Keratinocyte (primary cell): ENCODE data around the gene ARMH3. TPM values are rescaled to one million over a fixed set of nuclear protein-coding genes. Genes with fewer than 3 reads are reported as not detected.

Source experiments
- DNase-seq: peaks from one replicate; pipeline ENCODE4 v3.0.0-alpha.2; 2011; ENCODE audit warnings: low read depth, missing footprints, low spot score
- FAIRE-seq: peaks from 2 replicates; lab custom pipeline; 2011; peaks lifted over from hg19 to GRCh38; lab: Jason Lieb, UNC
- H2AFZ ChIP-seq: 2 replicates; pipeline ENCODE4 v1.6.0; 2012; ENCODE audit warnings: low read length, control low read depth, inconsistent platforms; ENCODE audit not compliant: control insufficient read depth
- H3K27ac ChIP-seq: 2 replicates; pipeline ENCODE4 v1.5.1; 2011; ENCODE audit warnings: low read length; ENCODE audit not compliant: control insufficient read depth, insufficient read depth
- H3K27me3 ChIP-seq: 3 replicates; pipeline ENCODE4 v1.6.0; 2011; ENCODE audit warnings: low read length; ENCODE audit not compliant: control insufficient read depth, insufficient read depth; ENCODE audit errors: extremely low read depth
- H3K36me3 ChIP-seq, 2 experiments: 2 replicates in 1 of 2; 3 replicates in 1 of 2; pipeline ENCODE4 v1.5.1; 2011; ENCODE audit warnings: low read length in 2 of 2, mild to moderate bottlenecking in 1 of 2; ENCODE audit not compliant: control insufficient read depth in 2 of 2, insufficient read depth in 2 of 2; ENCODE audit errors: extremely low read depth in 1 of 2
- H3K4me1 ChIP-seq: 3 replicates; pipeline ENCODE4 v1.5.1; 2011; ENCODE audit warnings: low read length; ENCODE audit not compliant: control insufficient read depth, insufficient read depth; ENCODE audit errors: extremely low read depth
- H3K4me2 ChIP-seq: 3 replicates; pipeline ENCODE4 v1.6.0; 2011; ENCODE audit warnings: low read depth, low read length; ENCODE audit not compliant: control insufficient read depth, insufficient read depth; ENCODE audit errors: extremely low read depth
- H3K4me3 ChIP-seq, 3 experiments: fragments of 200-600 bp in 1 of 3; sonication (generic) in 1 of 3; 2 replicates in 2 of 3; 3 replicates in 1 of 3; pipeline ENCODE4 v1.5.1; 2011 to 2016; ENCODE audit warnings: low read length in 3 of 3, mild to moderate bottlenecking in 3 of 3, control low read depth in 2 of 3, inconsistent platforms in 1 of 3, low read depth in 1 of 3, mixed read lengths in 1 of 3, mixed run types in 1 of 3, moderate library complexity in 1 of 3; ENCODE audit not compliant: control insufficient read depth in 2 of 3, insufficient read depth in 2 of 3; ENCODE audit errors: extremely low read depth in 1 of 3
- H3K79me2 ChIP-seq: 2 replicates; pipeline ENCODE4 v1.6.0; 2012; ENCODE audit warnings: low read length; ENCODE audit not compliant: control insufficient read depth, insufficient read depth
- H3K9ac ChIP-seq: 3 replicates; pipeline ENCODE4 v1.6.0; 2011; ENCODE audit warnings: low read length; ENCODE audit not compliant: control insufficient read depth, insufficient read depth; ENCODE audit errors: extremely low read depth
- H3K9me1 ChIP-seq: 3 replicates; pipeline ENCODE4 v1.6.0; 2011; ENCODE audit warnings: low read length; ENCODE audit not compliant: control insufficient read depth, insufficient read depth; ENCODE audit errors: extremely low read depth
- H3K9me3 ChIP-seq: 2 replicates; pipeline ENCODE4 v1.5.1; 2012; ENCODE audit warnings: low read depth, low read length; ENCODE audit not compliant: control insufficient read depth
- H4K20me1 ChIP-seq: 3 replicates; pipeline ENCODE4 v1.6.0; 2011; ENCODE audit warnings: low read length; ENCODE audit not compliant: control insufficient read depth, insufficient read depth; ENCODE audit errors: extremely low read depth
- CTCF ChIP-seq, 3 experiments: IDR thresholded peaks in 1 of 3; conservative IDR thresholded peaks in 1 of 3; optimal IDR thresholded peaks in 1 of 3; 2 replicates in 2 of 3; 3 replicates in 1 of 3; pipeline versions ENCODE3 to v1.5.1; 2011; ENCODE audit warnings: low read length in 3 of 3, mild to moderate bottlenecking in 3 of 3, moderate library complexity in 2 of 3, control low read depth in 1 of 3, inconsistent platforms in 1 of 3; ENCODE audit not compliant: insufficient read depth in 2 of 3; ENCODE audit errors: extremely low read depth in 1 of 3
- EZH2 ChIP-seq: IDR thresholded peaks from one replicate; pipeline ENCODE4 v1.6.1; 2012; ENCODE audit warnings: inconsistent platforms, mild to moderate bottlenecking, low read length, moderate library complexity
- dilution Hi-C: fragments of 300-500 bp; cut with MboI; formaldehyde crosslinking; loops from one replicate; pipeline ENCODE4 v1.7.0; 2020; ENCODE audit warnings: low sequenced_read_pairs; ENCODE audit not compliant: extremely low pct_ligation_motif_present
- polyA plus RNA-seq, 5 experiments: library from polyadenylated mRNA; depleted of rRNA in 3 of 5; stranded (reverse) in 3 of 5; stranded (forward) in 1 of 5; unstranded in 1 of 5; fragments of >200 nt; gene quantifications; 1 replicate in 1 of 5; 2 replicates in 3 of 5; 3 replicates in 1 of 5; pipeline versions ENCODE4 v1.2.1 to v1.2.3, GENCODE V29; 2011 to 2012; ENCODE audit warnings: missing spikeins in 2 of 5, low read depth in 1 of 5, low replicate concordance in 1 of 5

ARMH3 gene
- polyA plus RNA-seq, 1 donor (not counting 4 experiments of a cell fraction or from before 2014, with no cell fraction given) = 25.3 TPM

GRCh38 chr10:101960879-101961395 lies 95.0 kb downstream of the ARMH3 start:
- Histone ChIP-seq H3K9ac (no peak overlapping the region), H3K9me3 (no peaks in the 10 kb centered on the region), H3K27ac (no peak overlapping the region), H3K79me2 (no peaks in the 10 kb centered on the region), H3K4me2 (no peak overlapping the region), H3K9me1 (no peaks in the 10 kb centered on the region), H3K36me3 (peaks cover 0 to 1% of the 10 kb centered on the region in 2 experiments), H4K20me1 (no peaks in the 10 kb centered on the region), H3K27me3 (no peaks in the 10 kb centered on the region), H2AFZ (no peak overlapping the region), H3K4me1 (peaks cover 3% of the 10 kb centered on the region), H3K4me3 (no peak overlapping the region)
- FAIRE-seq (no peak), DNase-seq (no peak)
- dilution Hi-C loops = no loop called here
- TF ChIP-seq EZH2 = no peak
- TF ChIP-seq CTCF (optimal IDR thresholded peaks at IDR 0.05 in 1 of 3, IDR thresholded peaks at IDR 0.05 in 1 of 3, conservative IDR thresholded peaks at IDR 0.05 in 1 of 3; ENCODE audit: extremely low read depth in 1 of 3, insufficient read depth in 2 of 3, low read length in 3 of 3) = no peak

- Histone ChIP-seq H4K20me1 (no peaks in the 10 kb centered on the region), H3K79me2 (no peaks in the 10 kb centered on the region), H3K9me1 (no peaks in the 10 kb centered on the region), H3K4me3 (no peak overlapping the region), H3K27me3 (no peaks in the 10 kb centered on the region), H3K4me1 (peaks cover 3% of the 10 kb centered on the region), H3K9ac (no peak overlapping the region), H3K36me3 (peaks cover 3% of the 10 kb centered on the region in 2 experiments), H3K27ac (no peak overlapping the region), H3K4me2 (no peak overlapping the region), H2AFZ (no peak overlapping the region), H3K9me3 (no peaks in the 10 kb centered on the region)
- FAIRE-seq = no peak
- TF ChIP-seq EZH2 (no peak), CTCF (optimal IDR thresholded peaks at IDR 0.05 in 1 of 3, IDR thresholded peaks at IDR 0.05 in 1 of 3, conservative IDR thresholded peaks at IDR 0.05 in 1 of 3; ENCODE audit: extremely low read depth in 1 of 3, insufficient read depth in 2 of 3, low read length in 3 of 3) (no peak)
- DNase-seq = no peak
- dilution Hi-C loops = no loop called here
These were observed 96.5 kb downstream of the ARMH3 start for GRCh38 chr10:101959346-101959916.
